Measurements from ENCODE around the gene FBRS.

DNA sequence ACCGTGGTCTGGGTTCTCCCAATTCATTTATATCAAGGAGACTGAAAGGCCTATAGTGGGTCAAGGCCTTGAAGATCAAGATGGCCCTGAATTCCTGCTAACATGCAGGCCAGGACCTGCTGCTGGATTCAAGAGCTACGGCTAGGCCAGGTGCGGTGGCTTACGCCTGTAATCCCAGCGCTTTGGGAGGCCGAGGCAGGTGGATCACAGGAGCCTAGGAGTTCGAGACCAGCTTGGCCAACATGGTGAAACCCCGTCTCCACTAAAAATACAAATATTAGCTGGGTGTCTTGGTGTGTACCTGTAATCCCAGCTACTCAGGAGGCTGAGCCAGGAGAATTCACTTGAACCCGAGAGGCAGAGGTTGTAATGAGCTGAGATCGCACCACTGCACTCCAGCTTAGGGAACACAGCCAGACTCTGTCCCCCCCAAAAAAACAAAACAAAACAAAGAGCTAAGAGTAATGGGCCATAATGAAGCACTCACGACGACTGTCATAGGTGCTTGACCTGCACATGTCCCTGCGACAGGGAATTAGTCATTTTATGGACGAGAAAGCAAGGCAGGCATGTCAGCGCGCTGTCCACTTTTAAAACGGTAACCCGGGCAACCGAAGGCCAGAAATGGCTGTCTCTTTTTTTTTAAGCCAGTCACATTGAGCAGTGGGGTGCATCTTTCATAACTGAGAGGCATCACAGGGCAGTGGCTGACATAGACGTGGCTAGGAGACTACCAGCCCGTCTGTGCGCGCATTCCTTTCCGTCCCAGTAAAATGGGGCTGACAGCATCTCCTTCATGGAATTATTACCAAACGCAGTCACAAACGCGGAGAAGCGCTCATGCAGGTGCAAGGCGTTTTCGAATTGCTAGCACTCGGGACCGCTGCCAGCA lies 1.0 kb upstream of the FBRS start:
- TF ChIP-seq FOXM1 (IDR thresholded peaks at IDR 0.05; ENCODE audit: borderline replicate concordance) (no peak), ELF4 (IDR thresholded peaks at IDR 0.05) (no peak), SP1 (IDR thresholded peaks at IDR 0.05) (no peak), FOXK2 (IDR thresholded peaks at IDR 0.05) (no peak)
